Smooth muscle cell (in vitro differentiated cells): ENCODE measurements around the gene ZNF304. TPM values are rescaled to one million over a fixed set of nuclear protein-coding genes. Genes with fewer than 3 reads are reported as not detected.

Source experiments
- DNase-seq: peaks from one replicate; lab custom pipeline; 2025; ENCODE audit not compliant: unreplicated experiment; lab: John Stamatoyannopoulos, UW
- H2AFZ ChIP-seq: fragments of 200-600 bp; sonication (generic); 2 replicates; pipeline ENCODE4 v1.6.0; 2016; ENCODE audit warnings: antibody characterized with exemption, low read depth, mild to moderate bottlenecking
- H3F3A ChIP-seq: fragments of 200-600 bp; sonication (generic); 2 replicates; pipeline ENCODE4 v1.6.0; 2017; ENCODE audit warnings: antibody characterized with exemption, low read depth
- H3K27ac ChIP-seq: fragments of 200-600 bp; sonication (generic); 2 replicates; pipeline ENCODE4 v1.5.1; 2016; ENCODE audit warnings: low read depth, mild to moderate bottlenecking
- H3K27me3 ChIP-seq: fragments of 200-600 bp; sonication (generic); 2 replicates; pipeline ENCODE4 v1.6.1; 2016; ENCODE audit warnings: low read depth, mild to moderate bottlenecking
- H3K36me3 ChIP-seq: fragments of 200-600 bp; sonication (generic); 2 replicates; pipeline ENCODE4 v1.5.1; 2016; ENCODE audit warnings: low read depth
- H3K4me1 ChIP-seq: fragments of 200-600 bp; sonication (generic); 2 replicates; pipeline ENCODE4 v1.5.1; 2016; ENCODE audit warnings: low read depth
- H3K4me2 ChIP-seq: fragments of 200-600 bp; sonication (generic); 2 replicates; pipeline ENCODE4 v1.6.0; 2016; ENCODE audit warnings: mild to moderate bottlenecking
- H3K4me3 ChIP-seq: fragments of 200-600 bp; sonication (generic); 2 replicates; pipeline ENCODE4 v1.5.1; 2016; ENCODE audit warnings: mild to moderate bottlenecking
- H3K79me2 ChIP-seq: fragments of 200-600 bp; sonication (generic); 2 replicates; pipeline ENCODE4 v1.6.0; 2016; ENCODE audit warnings: low read depth, mild to moderate bottlenecking
- H3K9ac ChIP-seq: fragments of 200-600 bp; sonication (generic); 2 replicates; pipeline ENCODE4 v1.6.0; 2016; ENCODE audit warnings: low read depth
- H3K9me3 ChIP-seq: fragments of 200-600 bp; sonication (generic); replicated peaks from 2 replicates; pipeline ENCODE4 v1.5.1; 2016; ENCODE audit warnings: low read depth
- H4K20me1 ChIP-seq: fragments of 200-600 bp; sonication (generic); 2 replicates; pipeline ENCODE4 v1.6.0; 2016; ENCODE audit warnings: low read depth
- CTCF ChIP-seq: fragments of 200-600 bp; sonication (generic); IDR thresholded peaks from 2 replicates; pipeline ENCODE4 v1.5.1; 2017; ENCODE audit warnings: borderline replicate concordance, mild to moderate bottlenecking, antibody characterized with exemption; ENCODE audit not compliant: insufficient read depth, poor library complexity, severe bottlenecking
- WGBS: methylation state at CpG from one replicate; pipeline ENCODE4 v1.1.7; 2016; ENCODE audit warnings: low lambda C conversion rate; 5-methylcytosine and 5-hydroxymethylcytosine counted together
- polyA plus RNA-seq: library from polyadenylated mRNA; unstranded; fragments of >200 nt; fragmentation: Nextera tagmentation; extraction: Ambion mirVana; gene quantifications from 2 replicates; pipeline ENCODE4 v1.2.1, GENCODE V29; 2016
- total RNA-seq: library from RNA; depleted of rRNA; stranded (reverse); fragments of >200 nt; gene quantifications from 2 replicates; pipeline ENCODE4 v1.2.3, GENCODE V29; 2014

ZNF304 gene
- total and polyA plus RNA-seq, 2 experiments from 2014 or later, result 3.9 to 6.8 TPM

GRCh38 chr19:57362419-57362818 is 11.3 kb downstream of the ZNF304 start:
- H3K27me3 ChIP-seq, result no peaks in the 10 kb centered on the region
- no peaks in the 10 kb centered on the region for H3K9me3 ChIP-seq
- peaks cover 7% of the 10 kb centered on the region for H3F3A ChIP-seq
- H3K4me1 ChIP-seq, result peaks cover 8% of the 10 kb centered on the region
- WGBS, result 92% methylated on average over 2 of the region's 2 CpGs
- DNase-seq, result no peak
- H2AFZ ChIP-seq, result peak overlapping the region; percentile 89
- no peaks in the 10 kb centered on the region for H4K20me1 ChIP-seq
- no peaks in the 10 kb centered on the region for H3K36me3 ChIP-seq
- peak overlapping the region; percentile 94 for H3K27ac ChIP-seq
- peak overlapping the region; percentile 85 for H3K4me3 ChIP-seq
- peak overlapping the region; percentile 86 for H3K4me2 ChIP-seq
- no peak for TF ChIP-seq CTCF
- peaks cover 28% of the 10 kb centered on the region for H3K79me2 ChIP-seq
- H3K9ac ChIP-seq, result peak overlapping the region; percentile 87

GRCh38 chr19:57362997-57363687 is 12.1 kb downstream of the ZNF304 start, which contains the start of the genes TRAPPC2B and ZNF547:
Gene TRAPPC2B, plus strand, starts transcription at chr19:57363551. Its CDS starts 1,283 bp downstream, at chr19:57364834.
Gene ZNF547, plus strand, starts transcription at chr19:57363551. Its CDS starts 5,005 bp downstream, at chr19:57368556.
- H3K36me3 ChIP-seq, result no peaks in the 10 kb centered on the region
- H3K9me3 ChIP-seq, result no peaks in the 10 kb centered on the region
- no peaks in the 10 kb centered on the region for H4K20me1 ChIP-seq
- WGBS, result 2% methylated on average over 47 of the region's 47 CpGs
- peak within 1 kb of the TSS; percentile 89 for H2AFZ ChIP-seq
- no peaks in the 10 kb centered on the region for H3K27me3 ChIP-seq
- peaks cover 28% of the 10 kb centered on the region for H3K79me2 ChIP-seq
- peak; percentile 90 for DNase-seq
- peaks cover 8% of the 10 kb centered on the region for H3K4me1 ChIP-seq
- peak within 1 kb of the TSS; percentile 85 for H3K4me3 ChIP-seq
- peaks cover 7% of the 10 kb centered on the region for H3F3A ChIP-seq
- H3K9ac ChIP-seq, result peak within 1 kb of the TSS; percentile 97
- peak within 1 kb of the TSS; percentile 94 for H3K27ac ChIP-seq
- H3K4me2 ChIP-seq, result peak within 1 kb of the TSS; percentile 96
- TF ChIP-seq CTCF, result no peak

GRCh38 chr19:57363688-57364181 is 12.7 kb downstream of the ZNF304 start:
- H3K9ac ChIP-seq, result peak overlapping the region; percentile 97
- H3K27ac ChIP-seq, result peak overlapping the region; percentile 94
- TF ChIP-seq CTCF, result no peak
- H3K27me3 ChIP-seq, result no peaks in the 10 kb centered on the region
- H3K79me2 ChIP-seq, result peaks cover 28% of the 10 kb centered on the region
- peak overlapping the region; percentile 85 for H3K4me3 ChIP-seq
- 3% methylated on average over 17 of the region's 18 CpGs for WGBS
- peaks cover 7% of the 10 kb centered on the region for H3F3A ChIP-seq
- peak overlapping the region; percentile 39 for H2AFZ ChIP-seq
- peak overlapping the region; percentile 96 for H3K4me2 ChIP-seq
- no peaks in the 10 kb centered on the region for H4K20me1 ChIP-seq
- no peaks in the 10 kb centered on the region for H3K36me3 ChIP-seq
- H3K4me1 ChIP-seq, result peaks cover 8% of the 10 kb centered on the region
- H3K9me3 ChIP-seq, result no peaks in the 10 kb centered on the region
- no peak for DNase-seq
